Trophoblast cell (in vitro differentiated cells and primary cell): ENCODE measurements around the gene FIZ1.

Experiments
- DNase-seq, 2 donors: peaks; one replicate each; pipeline ENCODE4 v3.0.0-alpha.2; 2016
- H2AFZ ChIP-seq: 2 replicates; pipeline ENCODE4 v1.6.1; 2013; ENCODE audit warnings: low read length, moderate library complexity, mild to moderate bottlenecking; ENCODE audit not compliant: insufficient read depth, poor library complexity
- H2AK5ac ChIP-seq: 2 replicates; pipeline ENCODE4 v1.6.1; 2013; ENCODE audit warnings: mild to moderate bottlenecking, low read length
- H2BK120ac ChIP-seq: 2 replicates; pipeline ENCODE4 v1.6.1; 2013; ENCODE audit warnings: low read length, mild to moderate bottlenecking, moderate library complexity; ENCODE audit not compliant: insufficient read depth, poor library complexity
- H2BK12ac ChIP-seq: 2 replicates; pipeline ENCODE4 v1.6.1; 2013; ENCODE audit warnings: mild to moderate bottlenecking, low read length, moderate library complexity
- H2BK5ac ChIP-seq: 2 replicates; pipeline ENCODE4 v1.6.1; 2013; ENCODE audit warnings: low read length, low read depth, moderate library complexity, mild to moderate bottlenecking; ENCODE audit not compliant: poor library complexity
- H3K14ac ChIP-seq: 2 replicates; pipeline ENCODE4 v1.6.1; 2013; ENCODE audit warnings: mild to moderate bottlenecking, low read length
- H3K18ac ChIP-seq: 2 replicates; pipeline ENCODE4 v1.6.1; 2013; ENCODE audit warnings: mild to moderate bottlenecking, low read length
- H3K23ac ChIP-seq: 2 replicates; pipeline ENCODE4 v1.6.1; 2013; ENCODE audit warnings: low read length
- H3K27ac ChIP-seq: 2 replicates; pipeline ENCODE4 v1.5.1; 2013; ENCODE audit warnings: low read depth, mild to moderate bottlenecking, inconsistent platforms, low read length, moderate library complexity
- H3K27me3 ChIP-seq: 2 replicates; pipeline ENCODE4 v1.6.1; 2013; ENCODE audit warnings: inconsistent platforms, mild to moderate bottlenecking, low read length, moderate library complexity; ENCODE audit not compliant: insufficient read depth
- H3K36me3 ChIP-seq, 2 experiments: 1 replicate in 1 of 2; 2 replicates in 1 of 2; pipeline ENCODE4 v1.6.1; 2013; ENCODE audit warnings: low read length in 2 of 2, mild to moderate bottlenecking in 2 of 2, moderate library complexity in 1 of 2; ENCODE audit not compliant: insufficient read depth in 2 of 2, control insufficient read depth in 1 of 2
- H3K4ac ChIP-seq: 2 replicates; pipeline ENCODE4 v1.6.1; 2013; ENCODE audit warnings: low read depth, mild to moderate bottlenecking, low read length, moderate library complexity
- H3K4me1 ChIP-seq, 2 experiments: 1 replicate in 1 of 2; 2 replicates in 1 of 2; pipeline ENCODE4 v1.6.1; 2013; ENCODE audit warnings: low read length in 2 of 2, mild to moderate bottlenecking in 2 of 2, moderate library complexity in 1 of 2; ENCODE audit not compliant: insufficient read depth in 2 of 2, control insufficient read depth in 1 of 2
- H3K4me2 ChIP-seq: 2 replicates; pipeline ENCODE4 v1.6.1; 2013; ENCODE audit warnings: inconsistent platforms, mild to moderate bottlenecking, low read length, moderate library complexity
- H3K4me3 ChIP-seq: 2 replicates; pipeline ENCODE4 v1.5.1; 2013; ENCODE audit warnings: mild to moderate bottlenecking, low read depth, low read length, inconsistent platforms
- H3K79me1 ChIP-seq: one replicate; pipeline ENCODE4 v1.6.1; 2013; ENCODE audit warnings: low read length
- H3K79me2 ChIP-seq: 2 replicates; pipeline ENCODE4 v1.6.1; 2013; ENCODE audit warnings: low read length, mild to moderate bottlenecking; ENCODE audit not compliant: control insufficient read depth, insufficient read depth, poor library complexity
- H3K9ac ChIP-seq: 2 replicates; pipeline ENCODE4 v1.6.1; 2013; ENCODE audit warnings: mild to moderate bottlenecking, low read length
- H3K9me3 ChIP-seq: 2 replicates; pipeline ENCODE4 v1.6.1; 2013; ENCODE audit warnings: low read depth, mild to moderate bottlenecking, control low read depth, inconsistent platforms, low read length; ENCODE audit not compliant: insufficient read depth
- H4K12ac ChIP-seq: 2 replicates; pipeline ENCODE4 v1.6.1; 2013; ENCODE audit warnings: low read depth, mild to moderate bottlenecking, low read length, moderate library complexity
- H4K8ac ChIP-seq: 2 replicates; pipeline ENCODE4 v1.6.1; 2013; ENCODE audit warnings: low read depth, mild to moderate bottlenecking, low read length, moderate library complexity
- H4K91ac ChIP-seq: one replicate; pipeline ENCODE4 v1.6.1; 2013; ENCODE audit warnings: low read depth, mild to moderate bottlenecking, low read length, moderate library complexity
- WGBS: extraction: QIAGEN DNeasy Blood & Tissue Kit; methylation state at CpG from one replicate; pipeline ENCODE4 v1.1.7; 2013; ENCODE audit warnings: missing lambda C conversion rate; ENCODE audit not compliant: insufficient read length, insufficient coverage; ENCODE audit errors: extremely low coverage; 5-methylcytosine and 5-hydroxymethylcytosine counted together

The FIZ1 gene

GRCh38 chr19:55637534-55637933, 38.2 kb upstream of the FIZ1 start:
- Histone ChIP-seq H4K91ac (no peak overlapping the region), H2AK5ac (no peak overlapping the region), H3K4me2 (no peak overlapping the region), H3K27me3 (no peaks in the 10 kb centered on the region), H3K36me3 (peaks cover 4 to 7% of the 10 kb centered on the region in 2 experiments), H2BK12ac (no peak overlapping the region), H3K18ac (no peak overlapping the region), H3K9ac (no peak overlapping the region), H2AFZ (no peak overlapping the region), H3K79me2 (peaks cover 19% of the 10 kb centered on the region), H3K4me1 (peaks cover 19 to 24% of the 10 kb centered on the region in 2 experiments), H2BK120ac (no peak overlapping the region), H3K14ac (no peak overlapping the region), H3K23ac (no peak overlapping the region), H3K79me1 (peaks cover 18% of the 10 kb centered on the region), H4K8ac (no peak overlapping the region), H3K9me3 (no peaks in the 10 kb centered on the region), H3K4ac (no peak overlapping the region), H4K12ac (no peak overlapping the region), H3K27ac (no peak overlapping the region), H3K4me3 (no peak overlapping the region), H2BK5ac (no peak overlapping the region)
- no CpG with 5 or more reads among the region's 11 CpGs for WGBS
- no peak for DNase-seq

DNA sequence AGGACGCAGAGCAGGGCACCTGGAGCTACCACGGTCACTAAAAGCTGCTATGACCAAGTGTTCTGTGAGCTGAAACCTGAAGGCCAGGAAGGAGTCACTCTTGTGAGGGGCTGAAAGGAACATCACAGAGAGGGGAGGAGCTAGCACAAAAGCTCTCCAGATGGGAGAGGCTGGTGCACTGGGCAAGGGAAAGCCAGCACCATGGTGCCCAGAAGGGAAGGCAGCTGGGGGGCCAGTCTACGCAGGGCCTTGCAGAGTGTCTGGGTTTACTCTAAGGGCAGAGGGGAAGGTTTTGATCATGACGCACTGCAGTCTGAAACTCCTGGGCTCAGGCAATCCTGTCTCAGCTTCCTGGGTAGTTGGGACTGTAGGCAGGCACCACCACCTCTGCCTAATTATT, 37.4 kb upstream of the FIZ1 start:
- no peak overlapping the region for H3K4me2 ChIP-seq
- no peak overlapping the region for H2BK120ac ChIP-seq
- no CpG with 5 or more reads among the region's 4 CpGs for WGBS
- H4K12ac ChIP-seq = peak overlapping the region; percentile 43
- no peak overlapping the region for H3K23ac ChIP-seq
- no peak overlapping the region for H4K8ac ChIP-seq
- peaks cover 19% of the 10 kb centered on the region for H3K79me2 ChIP-seq
- H2AFZ ChIP-seq = no peak overlapping the region
- no peak overlapping the region for H3K27ac ChIP-seq
- H4K91ac ChIP-seq = no peak overlapping the region
- peak overlapping the region; percentile 13 for H3K4ac ChIP-seq
- no peak overlapping the region for H2AK5ac ChIP-seq
- H3K4me3 ChIP-seq = no peak overlapping the region
- peaks cover 18 to 21% of the 10 kb centered on the region in 2 experiments for H3K4me1 ChIP-seq
- no peaks in the 10 kb centered on the region for H3K9me3 ChIP-seq
- no peak overlapping the region for H3K9ac ChIP-seq
- DNase-seq = no peak
- peaks cover 17% of the 10 kb centered on the region for H3K79me1 ChIP-seq
- no peak overlapping the region for H2BK5ac ChIP-seq
- H3K18ac ChIP-seq = no peak overlapping the region
- no peaks in the 10 kb centered on the region for H3K27me3 ChIP-seq
- H2BK12ac ChIP-seq = no peak overlapping the region
- H3K14ac ChIP-seq = no peak overlapping the region
- peaks cover 4 to 7% of the 10 kb centered on the region in 2 experiments for H3K36me3 ChIP-seq

- no peak overlapping the region for H3K18ac ChIP-seq
- H3K4me1 ChIP-seq = peaks cover 18 to 21% of the 10 kb centered on the region in 2 experiments
- peak overlapping the region; percentile 49 for H4K8ac ChIP-seq
- no peak overlapping the region for H4K12ac ChIP-seq
- peaks cover 10% of the 10 kb centered on the region for H3K79me1 ChIP-seq
- no peak overlapping the region for H3K23ac ChIP-seq
- no peak overlapping the region for H3K27ac ChIP-seq
- H3K9ac ChIP-seq = peak overlapping the region; percentile 35
- H3K14ac ChIP-seq = no peak overlapping the region
- peak overlapping the region; percentile 73 for H3K4me2 ChIP-seq
- H3K36me3 ChIP-seq = peaks cover 4 to 7% of the 10 kb centered on the region in 2 experiments
- H2AK5ac ChIP-seq = no peak overlapping the region
- H2BK12ac ChIP-seq = peak overlapping the region; percentile 3
- no peak overlapping the region for H4K91ac ChIP-seq
- no peak overlapping the region for H2AFZ ChIP-seq
- H3K4ac ChIP-seq = peak overlapping the region; percentile 95
- H3K4me3 ChIP-seq = no peak overlapping the region
- H3K79me2 ChIP-seq = peaks cover 15% of the 10 kb centered on the region
- no peaks in the 10 kb centered on the region for H3K9me3 ChIP-seq
- no peak overlapping the region for H2BK5ac ChIP-seq
- DNase-seq = no peak
- H2BK120ac ChIP-seq = no peak overlapping the region
- no peaks in the 10 kb centered on the region for H3K27me3 ChIP-seq
- no CpG with 5 or more reads among the region's 7 CpGs for WGBS
Measured at GRCh38 chr19:55635856-55636440, 36.6 kb upstream of the FIZ1 start.

GRCh38 chr19:55635334-55635717, 36.0 kb upstream of the FIZ1 start:
- peak overlapping the region; percentile 14 for H2BK12ac ChIP-seq
- peak overlapping the region; percentile 95 for H3K14ac ChIP-seq
- peak overlapping the region; percentile 92 for H4K12ac ChIP-seq
- H3K79me2 ChIP-seq = peaks cover 12% of the 10 kb centered on the region
- H3K23ac ChIP-seq = no peak overlapping the region
- H3K4me3 ChIP-seq = peak overlapping the region; percentile 96
- peak overlapping the region; percentile 89 for H2AK5ac ChIP-seq
- peak overlapping the region; percentile 75 for H2BK5ac ChIP-seq
- no peak for DNase-seq
- H3K9ac ChIP-seq = peak overlapping the region; percentile 97
- H3K18ac ChIP-seq = peak overlapping the region; percentile 85
- H2AFZ ChIP-seq = peak overlapping the region; percentile 65
- H3K27ac ChIP-seq = no peak overlapping the region
- no CpG with 5 or more reads among the region's 9 CpGs for WGBS
- H3K27me3 ChIP-seq = no peaks in the 10 kb centered on the region
- peak overlapping the region; percentile 81 for H4K91ac ChIP-seq
- H4K8ac ChIP-seq = peak overlapping the region; percentile 98
- H3K4me1 ChIP-seq = peaks cover 16 to 19% of the 10 kb centered on the region in 2 experiments
- peak overlapping the region; percentile 45 for H2BK120ac ChIP-seq
- H3K4me2 ChIP-seq = peak overlapping the region; percentile 73
- peak overlapping the region; percentile 95 for H3K4ac ChIP-seq
- peaks cover 4 to 7% of the 10 kb centered on the region in 2 experiments for H3K36me3 ChIP-seq
- H3K9me3 ChIP-seq = no peaks in the 10 kb centered on the region
- peaks cover 6% of the 10 kb centered on the region for H3K79me1 ChIP-seq
